H9 (cell line): Measurements from ENCODE around the gene CDH15. TPM values are rescaled to one million over a fixed set of nuclear protein-coding genes. Genes with fewer than 3 reads are reported as not detected.
A peak's percentile ranks its signal among the peaks of the same experiment; 100 is the strongest.

ENCODE experiments used
- DNase-seq: peaks from one replicate; pipeline ENCODE4 v3.0.0-alpha.2; 2017
- H2AFZ ChIP-seq: one replicate; pipeline ENCODE4 v1.6.1; 2013; ENCODE audit warnings: mild to moderate bottlenecking, low read length, control low read depth, moderate library complexity
- H2AK5ac ChIP-seq: 2 replicates; pipeline ENCODE4 v1.6.1; 2013; ENCODE audit warnings: low read length, control low read depth, mixed read lengths; ENCODE audit not compliant: insufficient read length
- H2BK120ac ChIP-seq: one replicate; pipeline ENCODE4 v1.6.1; 2013; ENCODE audit warnings: low read depth, mild to moderate bottlenecking, low read length, control low read depth, inconsistent platforms; ENCODE audit not compliant: poor library complexity, severe bottlenecking
- H2BK12ac ChIP-seq: 2 replicates; pipeline ENCODE4 v1.6.1; 2013; ENCODE audit warnings: low read length, control low read depth, mixed read lengths, low read depth; ENCODE audit not compliant: insufficient read length
- H2BK15ac ChIP-seq: 2 replicates; pipeline ENCODE4 v1.6.1; 2013; ENCODE audit warnings: low read depth, low read length, control low read depth
- H2BK20ac ChIP-seq: one replicate; pipeline ENCODE4 v1.6.1; 2013; ENCODE audit warnings: low read depth, mild to moderate bottlenecking, low read length, control low read depth, inconsistent platforms; ENCODE audit not compliant: poor library complexity, severe bottlenecking
- H2BK5ac ChIP-seq: 2 replicates; pipeline ENCODE4 v1.6.1; 2013; ENCODE audit warnings: low read length, control low read depth, mixed read lengths; ENCODE audit not compliant: insufficient read length
- H3K14ac ChIP-seq: 2 replicates; pipeline ENCODE4 v1.6.1; 2013; ENCODE audit warnings: low read length, control low read depth; ENCODE audit not compliant: insufficient read depth
- H3K18ac ChIP-seq: 2 replicates; pipeline ENCODE4 v1.6.1; 2013; ENCODE audit warnings: low read depth, mild to moderate bottlenecking, mixed read lengths, low read length, control low read depth; ENCODE audit not compliant: insufficient read length
- H3K23ac ChIP-seq: 2 replicates; pipeline ENCODE4 v1.6.1; 2013; ENCODE audit warnings: low read length, control low read depth, mixed read lengths, low read depth; ENCODE audit not compliant: insufficient read length
- H3K23me2 ChIP-seq: 2 replicates; pipeline ENCODE4 v1.6.1; 2013; ENCODE audit warnings: low read depth, mild to moderate bottlenecking, mixed read lengths, low read length, control low read depth; ENCODE audit not compliant: insufficient read length, poor library complexity, severe bottlenecking
- H3K27ac ChIP-seq: 2 replicates; pipeline ENCODE4 v1.5.1; 2013; ENCODE audit warnings: low read length, control low read depth, mixed read lengths, low read depth; ENCODE audit not compliant: insufficient read length
- H3K27me3 ChIP-seq: 2 replicates; pipeline ENCODE4 v1.6.1; 2013; ENCODE audit warnings: low read length, control low read depth, inconsistent platforms; ENCODE audit not compliant: insufficient read depth
- H3K4ac ChIP-seq: 2 replicates; pipeline ENCODE4 v1.6.1; 2013; ENCODE audit warnings: low read depth, mild to moderate bottlenecking, control low read depth, inconsistent platforms, low read length, moderate library complexity
- H3K4me1 ChIP-seq: 2 replicates; pipeline ENCODE4 v1.6.1; 2013; ENCODE audit warnings: low read length, control low read depth, inconsistent platforms; ENCODE audit not compliant: insufficient read depth
- H3K4me2 ChIP-seq: 2 replicates; pipeline ENCODE4 v1.6.1; 2013; ENCODE audit warnings: low read length, control low read depth, mixed read lengths; ENCODE audit not compliant: insufficient read length, insufficient read depth
- H3K56ac ChIP-seq: 2 replicates; pipeline ENCODE4 v1.6.1; 2013; ENCODE audit warnings: low read depth, mild to moderate bottlenecking, mixed read lengths, low read length, control low read depth; ENCODE audit not compliant: insufficient read length
- H3K79me1 ChIP-seq: 2 replicates; pipeline ENCODE4 v1.6.1; 2013; ENCODE audit warnings: low read depth, mild to moderate bottlenecking, moderate library complexity, low read length, control low read depth, inconsistent platforms; ENCODE audit not compliant: insufficient read depth, poor library complexity, severe bottlenecking
- H3K79me2 ChIP-seq: 2 replicates; pipeline ENCODE4 v1.6.1; 2013; ENCODE audit warnings: low read length, control low read depth, inconsistent platforms; ENCODE audit not compliant: insufficient read depth
- H3K9ac ChIP-seq: 2 replicates; pipeline ENCODE4 v1.6.1; 2013; ENCODE audit warnings: low read length, control low read depth, mixed read lengths; ENCODE audit not compliant: insufficient read length; ENCODE audit errors: extremely low read depth
- H3K9me3 ChIP-seq: one replicate; pipeline ENCODE4 v1.6.1; 2013; ENCODE audit warnings: low read depth, low read length, inconsistent platforms; ENCODE audit not compliant: control insufficient read depth
- H3T11ph ChIP-seq: one replicate; pipeline ENCODE4 v1.6.1; 2013; ENCODE audit warnings: mild to moderate bottlenecking, low read length, control low read depth, inconsistent platforms
- H4K20me1 ChIP-seq: one replicate; pipeline ENCODE4 v1.6.1; 2013; ENCODE audit not compliant: control insufficient read depth, insufficient read length, insufficient read depth
- H4K5ac ChIP-seq: 2 replicates; pipeline ENCODE4 v1.6.1; 2013; ENCODE audit warnings: low read depth, mild to moderate bottlenecking, mixed read lengths, low read length, control low read depth; ENCODE audit not compliant: insufficient read length
- H4K8ac ChIP-seq: replicated peaks from 2 replicates; pipeline ENCODE4 v1.6.1; 2013; ENCODE audit warnings: low read length, control low read depth, mixed read lengths, low read depth; ENCODE audit not compliant: insufficient read length
- H4K91ac ChIP-seq: 2 replicates; pipeline ENCODE4 v1.6.1; 2013; ENCODE audit warnings: low read depth, mild to moderate bottlenecking, moderate library complexity, mixed read lengths, low read length, control low read depth; ENCODE audit not compliant: insufficient read length
- H3K27ac Mint-ChIP-seq, 3 experiments: 2 replicates in 2 of 3; 3 replicates in 1 of 3; pipeline ENCODE4 v1.8.0; 2020 to 2021; ENCODE audit warnings: mixed read lengths in 3 of 3, mild to moderate bottlenecking in 1 of 3, moderate library complexity in 1 of 3
- H3K27me3 Mint-ChIP-seq: 2 replicates; pipeline ENCODE4 v1.8.0; 2021; ENCODE audit warnings: low read depth, mild to moderate bottlenecking, moderate library complexity, mixed read lengths
- H3K36me3 Mint-ChIP-seq, 3 experiments: 2 replicates in 2 of 3; 3 replicates in 1 of 3; pipeline ENCODE4 v1.8.0; 2020 to 2021; ENCODE audit warnings: low read depth in 3 of 3, mixed read lengths in 3 of 3; ENCODE audit not compliant: insufficient read depth in 1 of 3
- H3K4me1 Mint-ChIP-seq, 2 experiments: 2 replicates each; pipeline ENCODE4 v1.8.0; 2020; ENCODE audit warnings: mixed read lengths in 2 of 2
- H3K4me3 Mint-ChIP-seq, 2 experiments: 2 replicates in 1 of 2; 3 replicates in 1 of 2; pipeline ENCODE4 v1.8.0; 2020 to 2021; ENCODE audit warnings: mild to moderate bottlenecking in 2 of 2, mixed read lengths in 2 of 2, moderate library complexity in 1 of 2
- H3K9me3 Mint-ChIP-seq, 2 experiments: 2 replicates in 1 of 2; 3 replicates in 1 of 2; pipeline ENCODE4 v1.8.0; 2020; ENCODE audit warnings: mild to moderate bottlenecking in 2 of 2, mixed read lengths in 2 of 2, moderate library complexity in 1 of 2
- CTCF ChIP-seq: fragments of 200-600 bp; sonication (generic); conservative IDR thresholded peaks from 3 replicates; pipeline ENCODE4 v1.8.0; 2021; ENCODE audit warnings: antibody characterized with exemption, mild to moderate bottlenecking
- WGBS: extraction: QIAGEN DNeasy Blood & Tissue Kit; methylation state at CpG from one replicate; pipeline ENCODE4 v1.1.7; 2013; ENCODE audit warnings: missing lambda C conversion rate, low lambda C conversion rate, mixed read lengths; ENCODE audit not compliant: insufficient read length; ENCODE audit errors: extremely low coverage; 5-methylcytosine and 5-hydroxymethylcytosine counted together
- total RNA-seq: library from RNA; stranded (reverse); gene quantifications from 2 replicates; pipeline ENCODE4 v1.2.1, GENCODE V29; 2021

CDH15 gene
- total RNA-seq, 1 experiment from 2014 or later, result 0.28 TPM

GRCh38 chr16:89141884-89142267 is 29.7 kb upstream of the CDH15 start:
- Mint-ChIP-seq H3K27ac (peak overlapping the region in 1 of 3 experiments; percentile 79; a peak in 1 of 7 replicates), H3K27me3 (no peaks in the 10 kb centered on the region), H3K36me3 (peaks cover 9 to 21% (median 20%) of the 10 kb centered on the region in 3 experiments), H3K9me3 (peaks cover 0 to 1% of the 10 kb centered on the region in 2 experiments; a peak in 1 of 5 replicates), H3K4me3 (no peak overlapping the region), H3K4me1 (no peaks in the 10 kb centered on the region)
- Histone ChIP-seq H3K4me1 (no peaks in the 10 kb centered on the region), H2BK15ac (no peak overlapping the region), H2BK120ac (no peak overlapping the region), H3K23ac (no peak overlapping the region), H3K56ac (no peak overlapping the region), H3K9me3 (no peaks in the 10 kb centered on the region), H2AFZ (no peak overlapping the region), H2BK5ac (no peak overlapping the region), H3K18ac (no peak overlapping the region), H3T11ph (no peak overlapping the region), H4K8ac (no peak overlapping the region), H2AK5ac (no peak overlapping the region), H3K4ac (no peak overlapping the region), H3K23me2 (no peaks in the 10 kb centered on the region), H4K91ac (no peak overlapping the region), H3K27ac (no peak overlapping the region), H3K27me3 (no peaks in the 10 kb centered on the region), H4K20me1 (no peaks in the 10 kb centered on the region), H3K14ac (no peak overlapping the region), H3K9ac (no peak overlapping the region), H2BK12ac (no peak overlapping the region), H3K4me2 (no peak overlapping the region), H4K5ac (no peak overlapping the region), H3K79me2 (no peaks in the 10 kb centered on the region), H3K79me1 (no peaks in the 10 kb centered on the region), H2BK20ac (no peak overlapping the region)
- no peak for TF ChIP-seq CTCF
- WGBS, result no CpG with 5 or more reads among the region's 13 CpGs
- DNase-seq, result no peak
